GM12873 (cell line): ENCODE results near the gene SIM2.

ENCODE experiments used
- CTCF ChIP-seq: IDR thresholded peaks from 2 replicates; pipeline ENCODE4 v1.5.1; 2012; ENCODE audit warnings: low read depth, mild to moderate bottlenecking, moderate library complexity, low read length, control low read depth; ENCODE audit not compliant: insufficient read depth; ENCODE audit errors: missing control alignments

SIM2 gene

GRCh38 chr21:36661511-36662309, 37.2 kb upstream of the SIM2 start:
- TF ChIP-seq CTCF: no peak

GRCh38 chr21:36663033-36663855, 35.7 kb upstream of the SIM2 start:
- no peak for TF ChIP-seq CTCF

- no peak for TF ChIP-seq CTCF
Measured at GRCh38 chr21:36664662-36664990, 34.3 kb upstream of the SIM2 start.

- no peak for TF ChIP-seq CTCF
Measured at GRCh38 chr21:36665806-36666205, 33.1 kb upstream of the SIM2 start.

- TF ChIP-seq CTCF: no peak
Measured at GRCh38 chr21:36668713-36669112, 30.2 kb upstream of the SIM2 start.

- TF ChIP-seq CTCF: no peak
Measured at GRCh38 chr21:36671836-36672235, 27.1 kb upstream of the SIM2 start.

- no peak for TF ChIP-seq CTCF
Measured at GRCh38 chr21:36672737-36673136, 26.2 kb upstream of the SIM2 start.
